ENCODE measurements around the gene ADAMTS5. TPM values are rescaled to one million over a fixed set of nuclear protein-coding genes. Genes with fewer than 3 reads are reported as not detected.

The ADAMTS5 gene
- polyA plus RNA-seq, 1 donor (not counting 4 experiments of a cell fraction or from before 2014, with no cell fraction given) = 0.01 TPM

DNA sequence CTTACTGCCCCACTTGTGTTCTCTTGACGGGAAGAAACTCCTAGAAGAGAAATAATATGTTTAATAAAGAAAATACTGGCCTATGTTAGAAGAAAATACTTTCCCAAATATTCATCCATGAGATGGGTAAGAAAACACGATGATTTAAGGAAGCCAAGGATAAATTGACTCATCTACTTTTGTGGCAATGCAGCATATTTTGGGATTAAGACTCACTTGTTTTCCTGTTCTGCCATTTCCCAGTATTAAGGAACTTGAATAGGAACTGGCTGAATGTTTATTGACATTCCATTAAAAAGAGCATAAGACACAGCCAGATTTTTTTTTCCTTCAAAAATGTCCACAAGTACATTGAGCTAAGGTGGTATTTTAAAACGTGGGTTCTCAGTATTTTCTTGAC is 10.9 kb upstream of the ADAMTS5 start:
- H3K4me3 ChIP-seq (ENCODE audit: control insufficient read depth in 2 of 3, extremely low read depth in 1 of 3, insufficient read depth in 2 of 3, low read depth in 1 of 3, low read length in 3 of 3) = no peak overlapping the region
- H3K36me3 ChIP-seq (ENCODE audit: control insufficient read depth in 2 of 2, extremely low read depth in 1 of 2, insufficient read depth in 2 of 2, low read length in 2 of 2) = no peaks in the 10 kb centered on the region
- H3K27me3 ChIP-seq (ENCODE audit: control insufficient read depth, extremely low read depth, insufficient read depth, low read length) = peaks cover 6% of the 10 kb centered on the region
- no peaks in the 10 kb centered on the region for H3K79me2 ChIP-seq (ENCODE audit: control insufficient read depth, insufficient read depth, low read length)
- no peak for DNase-seq (ENCODE audit: low read depth, low spot score)
- no peaks in the 10 kb centered on the region for H4K20me1 ChIP-seq (ENCODE audit: control insufficient read depth, extremely low read depth, insufficient read depth, low read length)
- no peaks in the 10 kb centered on the region for H3K9me3 ChIP-seq (ENCODE audit: control insufficient read depth, low read depth, low read length)
- H3K4me1 ChIP-seq (ENCODE audit: control insufficient read depth, extremely low read depth, insufficient read depth, low read length) = no peaks in the 10 kb centered on the region
- TF ChIP-seq EZH2 (IDR thresholded peaks at IDR 0.05; ENCODE audit: low read length) = no peak
- TF ChIP-seq, protein P1, sequence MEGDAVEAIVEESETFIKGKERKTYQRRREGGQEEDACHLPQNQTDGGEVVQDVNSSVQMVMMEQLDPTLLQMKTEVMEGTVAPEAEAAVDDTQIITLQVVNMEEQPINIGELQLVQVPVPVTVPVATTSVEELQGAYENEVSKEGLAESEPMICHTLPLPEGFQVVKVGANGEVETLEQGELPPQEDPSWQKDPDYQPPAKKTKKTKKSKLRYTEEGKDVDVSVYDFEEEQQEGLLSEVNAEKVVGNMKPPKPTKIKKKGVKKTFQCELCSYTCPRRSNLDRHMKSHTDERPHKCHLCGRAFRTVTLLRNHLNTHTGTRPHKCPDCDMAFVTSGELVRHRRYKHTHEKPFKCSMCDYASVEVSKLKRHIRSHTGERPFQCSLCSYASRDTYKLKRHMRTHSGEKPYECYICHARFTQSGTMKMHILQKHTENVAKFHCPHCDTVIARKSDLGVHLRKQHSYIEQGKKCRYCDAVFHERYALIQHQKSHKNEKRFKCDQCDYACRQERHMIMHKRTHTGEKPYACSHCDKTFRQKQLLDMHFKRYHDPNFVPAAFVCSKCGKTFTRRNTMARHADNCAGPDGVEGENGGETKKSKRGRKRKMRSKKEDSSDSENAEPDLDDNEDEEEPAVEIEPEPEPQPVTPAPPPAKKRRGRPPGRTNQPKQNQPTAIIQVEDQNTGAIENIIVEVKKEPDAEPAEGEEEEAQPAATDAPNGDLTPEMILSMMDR (optimal IDR thresholded peaks at IDR 0.05 in 1 of 3, IDR thresholded peaks at IDR 0.05 in 1 of 3, conservative IDR thresholded peaks at IDR 0.05 in 1 of 3; ENCODE audit: extremely low read depth in 1 of 3, insufficient read depth in 2 of 3, low read length in 3 of 3) = no peak
- no peak overlapping the region for H3K27ac ChIP-seq (ENCODE audit: control insufficient read depth, insufficient read depth, low read length)
- no peak overlapping the region for H2AFZ ChIP-seq (ENCODE audit: control insufficient read depth, low read length)
- H3K9me1 ChIP-seq (ENCODE audit: control insufficient read depth, extremely low read depth, insufficient read depth, low read length) = no peaks in the 10 kb centered on the region
- FAIRE-seq = no peak
- H3K4me2 ChIP-seq (ENCODE audit: control insufficient read depth, extremely low read depth, insufficient read depth, low read depth, low read length) = no peak overlapping the region
- H3K9ac ChIP-seq (ENCODE audit: control insufficient read depth, extremely low read depth, insufficient read depth, low read length) = no peak overlapping the region
- dilution Hi-C loops (cut with MboI; ENCODE audit: extremely low pct_ligation_motif_present, low sequenced_read_pairs) = no loop called here

DNA sequence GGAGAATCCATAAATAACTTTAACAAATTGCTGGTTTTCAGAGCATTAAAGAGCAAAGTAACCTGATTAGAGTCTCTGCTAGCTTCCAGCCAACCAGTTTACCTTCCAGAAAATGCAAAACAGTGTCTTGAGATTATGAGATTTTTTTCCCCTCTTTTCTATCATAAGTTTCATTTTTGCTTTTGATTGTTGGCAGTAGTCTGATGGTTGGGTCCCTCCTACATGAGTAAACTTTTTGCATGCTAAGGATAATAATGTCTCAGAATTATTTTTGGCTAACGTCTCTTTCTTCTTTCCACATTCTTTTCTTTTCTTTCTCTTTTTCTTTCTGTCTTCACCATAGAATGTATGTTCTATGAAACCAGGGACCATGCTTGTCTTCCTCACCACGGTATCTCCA is 6.3 kb upstream of the ADAMTS5 start:
- Histone ChIP-seq H3K79me2 (ENCODE audit: control insufficient read depth, insufficient read depth, low read length) (no peaks in the 10 kb centered on the region), H3K4me2 (ENCODE audit: control insufficient read depth, extremely low read depth, insufficient read depth, low read depth, low read length) (no peak overlapping the region), H3K27me3 (ENCODE audit: control insufficient read depth, extremely low read depth, insufficient read depth, low read length) (peaks cover 13% of the 10 kb centered on the region), H3K4me3 (ENCODE audit: control insufficient read depth in 2 of 3, extremely low read depth in 1 of 3, insufficient read depth in 2 of 3, low read depth in 1 of 3, low read length in 3 of 3) (no peak overlapping the region), H3K4me1 (ENCODE audit: control insufficient read depth, extremely low read depth, insufficient read depth, low read length) (no peaks in the 10 kb centered on the region), H3K9me1 (ENCODE audit: control insufficient read depth, extremely low read depth, insufficient read depth, low read length) (no peaks in the 10 kb centered on the region), H3K36me3 (ENCODE audit: control insufficient read depth in 2 of 2, extremely low read depth in 1 of 2, insufficient read depth in 2 of 2, low read length in 2 of 2) (no peaks in the 10 kb centered on the region), H2AFZ (ENCODE audit: control insufficient read depth, low read length) (no peak overlapping the region), H3K9me3 (ENCODE audit: control insufficient read depth, low read depth, low read length) (no peaks in the 10 kb centered on the region), H3K9ac (ENCODE audit: control insufficient read depth, extremely low read depth, insufficient read depth, low read length) (no peak overlapping the region), H3K27ac (ENCODE audit: control insufficient read depth, insufficient read depth, low read length) (no peak overlapping the region), H4K20me1 (ENCODE audit: control insufficient read depth, extremely low read depth, insufficient read depth, low read length) (no peaks in the 10 kb centered on the region)
- FAIRE-seq = no peak
- no peak for TF ChIP-seq EZH2 (IDR thresholded peaks at IDR 0.05; ENCODE audit: low read length)
- TF ChIP-seq, protein P1 (optimal IDR thresholded peaks at IDR 0.05 in 1 of 3, IDR thresholded peaks at IDR 0.05 in 1 of 3, conservative IDR thresholded peaks at IDR 0.05 in 1 of 3; ENCODE audit: extremely low read depth in 1 of 3, insufficient read depth in 2 of 3, low read length in 3 of 3) = no peak
- dilution Hi-C loops (cut with MboI; ENCODE audit: extremely low pct_ligation_motif_present, low sequenced_read_pairs) = no loop called here
- DNase-seq (ENCODE audit: low read depth, low spot score) = no peak

Data from keratinocyte (primary cell).